Measurements from ENCODE around the gene LRMDA. TPM values are rescaled to one million over a fixed set of nuclear protein-coding genes. Genes with fewer than 3 reads are reported as not detected.
"Not testable (repeated sequence)": the region's sequence is repeated elsewhere in the genome, so short reads cannot be mapped to it uniquely, and the experiment has no call there.

LRMDA gene
- polyA plus RNA-seq, 1 donor from 2014 or later = not detected

GRCh38 chr10:75521194-75521829 is 89.9 kb downstream of the LRMDA start:
- H3K4me1 Mint-ChIP-seq, H3K27ac Mint-ChIP-seq, H3K36me3 Mint-ChIP-seq, H3K4me3 Mint-ChIP-seq, H3K27me3 Mint-ChIP-seq: not testable (repeated sequence)
- peaks cover 0 to 12% (median 6%) of the 10 kb centered on the region in 3 donors for H3K9me3 Mint-ChIP-seq

- H3K36me3 Mint-ChIP-seq = peaks cover 2% of the 10 kb centered on the region
- no peak overlapping the region for H3K27ac Mint-ChIP-seq
- peaks cover 7% of the 10 kb centered on the region for H3K27me3 Mint-ChIP-seq
- peaks cover 2 to 9% (median 2%) of the 10 kb centered on the region in 3 donors for H3K9me3 Mint-ChIP-seq
- H3K4me1 Mint-ChIP-seq = no peaks in the 10 kb centered on the region
- H3K4me3 Mint-ChIP-seq = no peak overlapping the region
Observed at GRCh38 chr10:75525067-75525466, 93.6 kb downstream of the LRMDA start.

- Mint-ChIP-seq H3K4me3 (no peak overlapping the region), H3K36me3 (peaks cover 2% of the 10 kb centered on the region), H3K9me3 (peaks cover 2 to 9% (median 2%) of the 10 kb centered on the region in 3 donors), H3K27ac (no peak overlapping the region), H3K27me3 (peaks cover 7% of the 10 kb centered on the region), H3K4me1 (no peaks in the 10 kb centered on the region)
Observed at GRCh38 chr10:75525646-75526045, 94.2 kb downstream of the LRMDA start.

GRCh38 chr10:75527542-75527941 is 96.1 kb downstream of the LRMDA start:
- Mint-ChIP-seq H3K36me3 (peaks cover 2% of the 10 kb centered on the region), H3K27ac (no peak overlapping the region), H3K9me3 (peaks cover 0 to 9% (median 2%) of the 10 kb centered on the region in 3 donors), H3K4me1 (no peaks in the 10 kb centered on the region), H3K27me3 (peaks cover 6% of the 10 kb centered on the region), H3K4me3 (no peak overlapping the region)

- Mint-ChIP-seq H3K9me3 (peaks cover 0 to 9% (median 2%) of the 10 kb centered on the region in 3 donors), H3K36me3 (peaks cover 2% of the 10 kb centered on the region), H3K27me3 (peaks cover 7% of the 10 kb centered on the region), H3K4me3 (no peak overlapping the region), H3K4me1 (no peaks in the 10 kb centered on the region), H3K27ac (no peak overlapping the region)
Observed at GRCh38 chr10:75528392-75528791, 97.0 kb downstream of the LRMDA start.

GRCh38 chr10:75530299-75530698 is 98.9 kb downstream of the LRMDA start:
- peaks cover 0 to 2% (median 2%) of the 10 kb centered on the region in 3 donors for H3K9me3 Mint-ChIP-seq
- peaks cover 2% of the 10 kb centered on the region for H3K36me3 Mint-ChIP-seq
- no peak overlapping the region for H3K27ac Mint-ChIP-seq
- H3K27me3 Mint-ChIP-seq = peaks cover 7% of the 10 kb centered on the region
- H3K4me3 Mint-ChIP-seq = no peak overlapping the region
- no peaks in the 10 kb centered on the region for H3K4me1 Mint-ChIP-seq

- Mint-ChIP-seq H3K27ac (no peak overlapping the region), H3K27me3 (peaks cover 7% of the 10 kb centered on the region), H3K4me1 (no peaks in the 10 kb centered on the region), H3K36me3 (peaks cover 2% of the 10 kb centered on the region), H3K4me3 (no peak overlapping the region), H3K9me3 (peaks cover 0 to 2% (median 2%) of the 10 kb centered on the region in 3 donors)
Observed at GRCh38 chr10:75531571-75532031, 100.2 kb downstream of the LRMDA start.

- H3K4me3 Mint-ChIP-seq = no peak overlapping the region
- H3K9me3 Mint-ChIP-seq = no peaks in the 10 kb centered on the region
- H3K4me1 Mint-ChIP-seq = no peaks in the 10 kb centered on the region
- no peak overlapping the region for H3K27ac Mint-ChIP-seq
- no peaks in the 10 kb centered on the region for H3K36me3 Mint-ChIP-seq
- H3K27me3 Mint-ChIP-seq = peaks cover 7% of the 10 kb centered on the region
Observed at GRCh38 chr10:75532253-75532924, 101.0 kb downstream of the LRMDA start.

- Mint-ChIP-seq H3K4me3 (no peak overlapping the region), H3K27me3 (no peaks in the 10 kb centered on the region), H3K4me1 (no peaks in the 10 kb centered on the region), H3K9me3 (no peaks in the 10 kb centered on the region), H3K36me3 (no peaks in the 10 kb centered on the region), H3K27ac (no peak overlapping the region)
Observed at GRCh38 chr10:75538144-75538543, 106.7 kb downstream of the LRMDA start.

GRCh38 chr10:75538765-75539164 is 107.3 kb downstream of the LRMDA start:
- Mint-ChIP-seq H3K9me3 (no peaks in the 10 kb centered on the region), H3K4me3 (no peak overlapping the region), H3K27ac (no peak overlapping the region), H3K36me3 (no peaks in the 10 kb centered on the region), H3K27me3 (no peaks in the 10 kb centered on the region), H3K4me1 (no peaks in the 10 kb centered on the region)

- H3K4me1 Mint-ChIP-seq = no peaks in the 10 kb centered on the region
- H3K4me3 Mint-ChIP-seq = no peak overlapping the region
- no peak overlapping the region for H3K27ac Mint-ChIP-seq
- no peaks in the 10 kb centered on the region for H3K9me3 Mint-ChIP-seq
- no peaks in the 10 kb centered on the region for H3K27me3 Mint-ChIP-seq
- H3K36me3 Mint-ChIP-seq = no peaks in the 10 kb centered on the region
Observed at GRCh38 chr10:75540357-75540966, 109.0 kb downstream of the LRMDA start.

GRCh38 chr10:75540981-75541380 is 109.6 kb downstream of the LRMDA start:
- H3K27ac Mint-ChIP-seq = no peak overlapping the region
- no peaks in the 10 kb centered on the region for H3K36me3 Mint-ChIP-seq
- H3K4me3 Mint-ChIP-seq = no peak overlapping the region
- H3K4me1 Mint-ChIP-seq = no peaks in the 10 kb centered on the region
- no peaks in the 10 kb centered on the region for H3K27me3 Mint-ChIP-seq
- H3K9me3 Mint-ChIP-seq = no peaks in the 10 kb centered on the region

GRCh38 chr10:75541411-75541810 is 110.0 kb downstream of the LRMDA start:
- Mint-ChIP-seq H3K36me3 (no peaks in the 10 kb centered on the region), H3K4me3 (no peak overlapping the region), H3K27ac (no peak overlapping the region), H3K27me3 (no peaks in the 10 kb centered on the region), H3K9me3 (no peaks in the 10 kb centered on the region), H3K4me1 (no peaks in the 10 kb centered on the region)

GRCh38 chr10:75542084-75542483 is 110.7 kb downstream of the LRMDA start:
- H3K4me3 Mint-ChIP-seq = no peak overlapping the region
- H3K27ac Mint-ChIP-seq = no peak overlapping the region

GRCh38 chr10:75542906-75543305 is 111.5 kb downstream of the LRMDA start:
- Mint-ChIP-seq H3K4me3 (no peak overlapping the region), H3K27ac (no peak overlapping the region), H3K4me1 (no peaks in the 10 kb centered on the region), H3K36me3 (no peaks in the 10 kb centered on the region), H3K9me3 (no peaks in the 10 kb centered on the region), H3K27me3 (peaks cover under 1% of the 10 kb centered on the region)

More at GRCh38 chr10:75542084-75542483, 110.7 kb downstream of the LRMDA start:
- no peaks in the 10 kb centered on the region for H3K36me3 Mint-ChIP-seq
- H3K4me1 Mint-ChIP-seq = no peaks in the 10 kb centered on the region
- no peaks in the 10 kb centered on the region for H3K9me3 Mint-ChIP-seq
- H3K27me3 Mint-ChIP-seq = no peaks in the 10 kb centered on the region

All from IgD-negative memory B cell (primary cell).